ENCODE data around the gene HOXA5.

The HOXA5 gene

GRCh38 chr7:27147199-27148030 lies 3.9 kb upstream of the HOXA5 start, which contains the start of gene HOXA6:
TSS of gene HOXA6 (minus strand) at chr7:27147774. CDS start at chr7:27147749, 25 bp downstream.
- DNase-seq: no peak

DNA sequence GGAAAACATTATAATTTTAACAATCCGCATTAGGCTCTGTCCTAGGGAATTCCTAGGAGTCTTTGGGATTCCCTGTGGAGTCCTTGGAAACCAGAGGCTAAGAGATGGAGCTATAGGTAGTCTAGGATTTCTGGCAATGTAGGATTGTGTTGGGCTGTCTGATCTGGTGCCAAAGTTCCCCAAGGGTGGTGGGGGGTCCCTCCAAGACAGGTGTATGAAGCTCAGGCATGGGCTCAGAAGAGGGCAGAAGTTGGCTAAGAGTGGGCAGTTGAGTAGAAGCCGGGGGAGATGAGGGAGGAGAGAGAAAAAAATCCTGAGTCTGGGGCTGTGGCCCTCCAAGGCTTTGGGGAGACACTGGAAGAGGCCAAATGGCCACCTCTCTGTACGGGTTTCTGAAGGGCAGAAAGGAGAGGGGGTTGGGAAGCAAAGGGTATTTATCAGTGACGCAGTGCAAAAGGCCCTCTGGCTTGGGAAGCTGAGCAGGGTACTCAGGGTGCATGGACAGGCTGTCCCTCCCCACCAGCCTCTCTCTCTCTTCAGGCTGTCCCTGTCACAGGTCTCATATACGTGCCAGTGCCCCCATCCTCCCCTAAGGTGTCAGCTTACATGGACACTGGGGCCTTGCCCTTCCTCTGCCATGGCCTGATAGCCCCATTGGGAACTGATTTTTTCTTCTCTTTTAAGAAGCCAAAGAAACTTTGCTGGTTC lies 3.2 kb upstream of the HOXA5 start:
- DNase-seq: no peak

DNA sequence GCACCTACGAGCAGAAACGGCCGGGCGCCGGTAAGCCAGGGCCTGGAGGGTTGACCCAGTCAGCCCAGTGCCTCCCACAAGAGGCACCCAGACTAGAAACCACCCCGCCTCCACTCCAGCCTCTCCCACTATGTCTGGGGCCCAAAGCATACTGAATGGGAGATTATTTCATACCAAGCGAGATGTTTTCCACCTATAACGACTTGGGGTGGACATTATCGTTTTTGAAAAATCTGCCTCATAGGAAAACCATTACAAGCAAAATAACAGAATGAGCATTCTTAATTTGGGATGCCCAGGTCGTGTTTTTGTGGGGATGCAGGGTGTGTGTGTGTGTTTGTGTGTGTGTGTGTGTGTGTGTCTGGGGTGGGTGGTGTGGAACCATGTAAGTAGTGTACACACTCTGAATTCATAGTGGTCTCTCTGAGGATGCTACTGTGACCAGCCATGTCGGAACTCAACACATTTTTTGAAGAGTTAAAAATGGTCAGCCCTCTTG lies 2.5 kb upstream of the HOXA5 start:
- DNase-seq: no peak

- no peak for DNase-seq
Measured at GRCh38 chr7:27145165-27145913, 1.9 kb upstream of the HOXA5 start.

GRCh38 chr7:27144781-27145164 lies 1.3 kb upstream of the HOXA5 start:
- DNase-seq: no peak

GRCh38 chr7:27143950-27144780 lies 684 bp upstream of the HOXA5 start:
- no peak for DNase-seq

- DNase-seq: no peak
Measured at GRCh38 chr7:27142580-27143022, 880 bp downstream of the HOXA5 start.

DNA sequence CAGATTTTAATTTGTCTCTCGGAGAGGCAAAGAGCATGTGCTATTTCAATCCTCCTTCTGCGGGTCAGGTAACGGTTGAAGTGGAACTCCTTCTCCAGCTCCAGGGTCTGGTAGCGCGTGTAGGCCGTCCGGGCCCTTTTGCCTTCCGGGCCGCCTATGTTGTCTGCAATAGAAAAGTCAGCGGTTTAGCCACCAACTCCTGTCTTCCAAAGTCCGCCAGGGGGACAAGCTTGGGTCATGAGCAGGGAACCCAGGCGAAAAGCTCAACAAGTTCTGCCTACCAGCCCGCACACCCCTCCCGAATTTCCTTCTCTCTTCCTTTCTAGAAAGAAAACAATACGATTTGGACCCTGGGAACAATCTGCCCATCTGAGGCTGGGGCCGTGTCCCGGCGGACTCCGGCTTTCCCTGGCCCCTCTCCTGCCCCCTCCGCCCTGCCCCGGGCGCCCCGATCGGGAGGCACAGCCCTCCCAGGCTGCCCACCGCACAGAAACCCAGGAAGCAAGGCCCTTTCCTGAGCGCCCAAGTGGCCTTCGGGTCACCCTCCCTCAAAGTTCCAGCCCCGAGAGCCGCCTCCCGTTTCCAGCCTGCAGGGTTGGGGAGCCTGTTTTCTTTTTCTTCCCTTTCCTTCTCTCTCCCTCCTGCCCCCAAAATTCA lies 1.4 kb downstream of the HOXA5 start:
- no peak for DNase-seq

DNA sequence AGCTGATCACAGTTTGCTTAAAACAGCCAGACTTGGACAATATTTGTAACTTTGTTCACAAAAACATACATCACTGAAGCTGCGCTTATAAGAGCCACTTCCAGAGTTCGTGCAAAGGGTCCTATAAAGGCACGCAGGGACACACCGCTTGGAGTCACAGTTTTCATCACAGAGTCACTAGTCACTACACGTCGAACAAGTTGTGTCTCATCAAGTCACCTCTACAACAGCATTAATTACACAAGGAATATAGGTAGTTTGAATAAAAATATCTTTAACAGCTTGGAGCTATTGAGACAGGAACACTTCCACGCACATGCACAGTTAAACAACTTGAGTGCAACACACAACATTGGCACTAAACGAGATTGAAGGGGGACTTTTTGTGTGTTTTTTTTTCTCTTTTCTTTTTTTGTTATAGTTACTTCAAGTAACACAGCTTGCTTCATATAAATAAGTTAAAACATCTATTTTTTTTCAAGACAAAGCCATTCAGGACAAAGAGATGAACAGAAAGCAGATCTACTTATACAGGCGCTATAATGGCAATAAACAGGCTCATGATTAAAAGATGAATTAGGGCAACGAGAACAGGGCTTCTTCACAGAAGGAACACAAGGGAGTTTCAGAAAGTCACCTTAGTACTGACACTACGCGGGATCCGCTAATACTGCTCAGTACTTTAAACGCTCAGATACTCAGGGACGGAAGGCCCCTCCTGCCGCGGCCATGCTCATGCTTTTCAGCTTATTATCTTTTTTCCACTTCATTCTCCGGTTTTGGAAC lies 2.2 kb downstream of the HOXA5 start:
- no peak for DNase-seq

GRCh38 chr7:27140126-27140857 lies 3.2 kb downstream of the HOXA5 start:
- DNase-seq: no peak

GRCh38 chr7:27139334-27140125 lies 4.0 kb downstream of the HOXA5 start:
- no peak for DNase-seq

DNA sequence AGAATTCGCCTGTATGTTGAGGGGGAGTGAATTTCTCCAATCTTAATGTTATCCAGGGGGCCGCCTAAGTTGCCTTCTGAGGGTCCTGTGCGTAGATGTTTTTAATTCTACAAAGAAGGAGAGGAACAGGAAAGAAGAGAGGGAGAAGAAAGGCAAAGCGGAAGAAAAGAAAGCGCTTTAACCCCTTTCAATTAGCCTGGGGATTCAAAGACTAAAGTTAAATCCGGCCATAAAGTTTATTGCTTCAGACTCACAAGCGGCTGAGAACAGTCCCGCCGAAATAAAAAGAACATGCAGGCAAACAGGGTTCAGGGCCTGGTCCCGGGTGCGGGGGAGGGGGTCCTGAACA lies 4.5 kb downstream of the HOXA5 start:
- no peak for DNase-seq

DNA sequence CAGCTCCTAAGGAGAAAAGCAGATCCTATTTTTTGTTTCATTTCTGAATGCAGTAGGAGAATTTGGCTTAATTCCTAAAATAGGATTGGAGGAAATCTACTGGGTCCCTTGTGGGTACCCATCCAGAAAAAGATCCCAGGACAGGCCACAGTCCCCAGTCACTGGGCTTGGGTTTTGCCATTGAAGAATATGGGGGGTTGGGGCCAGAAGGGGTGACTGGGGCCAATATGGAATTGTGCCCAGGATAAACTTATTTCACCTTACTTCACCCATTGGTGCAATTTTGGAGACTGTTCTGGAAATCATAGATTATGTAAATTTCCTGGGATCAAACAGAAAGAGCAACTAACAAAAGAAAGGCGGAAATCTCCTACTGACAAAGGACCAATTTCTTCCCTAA lies 5.0 kb downstream of the HOXA5 start:
- no peak for DNase-seq

DNA sequence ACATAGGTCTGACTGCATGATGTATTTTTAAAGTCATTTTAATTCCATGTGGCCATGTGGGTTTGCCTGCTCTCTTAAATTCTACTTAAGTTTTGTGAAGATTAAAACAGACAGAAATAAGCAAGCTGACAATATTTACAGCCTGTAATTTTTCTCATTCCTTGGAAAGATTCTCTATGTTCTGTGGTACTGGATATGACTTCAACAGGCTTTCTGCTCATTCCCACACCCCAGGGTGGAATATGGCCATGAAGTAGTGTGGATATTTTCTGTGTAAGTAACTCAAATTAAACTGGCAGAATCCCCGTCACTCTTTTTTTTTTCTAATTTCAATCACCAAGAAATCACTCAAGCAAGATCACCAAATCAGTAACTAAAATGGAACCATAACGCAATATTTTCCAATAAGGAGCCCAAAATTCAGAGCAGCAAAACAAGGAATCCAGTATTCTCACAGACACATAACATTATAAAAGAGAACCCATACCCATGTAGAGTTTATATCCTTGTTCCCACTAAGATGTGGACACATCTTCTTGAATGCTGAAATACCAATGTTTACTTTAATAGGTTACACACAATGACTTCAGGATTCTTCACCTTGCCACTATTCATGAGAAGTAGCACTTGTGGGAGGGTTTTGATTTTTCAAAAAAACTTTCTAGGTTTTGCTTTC lies 5.7 kb downstream of the HOXA5 start:
- no peak for DNase-seq

- no peak for DNase-seq
Measured at GRCh38 chr7:27134392-27134791, 9.1 kb downstream of the HOXA5 start.

GRCh38 chr7:27133409-27134231 lies 9.9 kb downstream of the HOXA5 start:
- peak; percentile 74 for DNase-seq

DNA sequence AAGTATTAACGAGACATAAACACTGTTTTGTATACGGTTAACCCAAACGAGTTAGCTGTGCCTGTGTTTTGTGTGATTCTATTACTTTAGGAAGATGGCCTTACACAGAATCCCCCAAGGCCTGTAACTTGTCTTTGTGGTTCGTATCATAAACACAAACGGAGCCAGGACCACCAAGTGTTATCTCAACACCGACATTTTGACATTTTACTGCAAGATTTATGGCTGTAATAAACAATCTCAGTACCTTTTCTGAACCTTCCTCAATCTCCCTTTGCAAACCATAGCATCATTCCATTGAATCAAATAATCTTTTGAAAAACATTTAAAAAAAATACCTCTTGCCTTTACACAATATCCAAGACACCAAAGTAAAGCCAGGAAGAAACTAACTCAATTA lies 10.5 kb downstream of the HOXA5 start:
- DNase-seq: no peak

GRCh38 chr7:27132214-27132613 lies 11.3 kb downstream of the HOXA5 start:
- no peak for DNase-seq
